Transverse colon (tissue), 4 donors: Measurements from ENCODE around the gene NDUFV1.

Source experiments
- POLR2AphosphoS5 ChIP-seq, 3 donors: sonication (generic); formaldehyde crosslinking; IDR thresholded peaks; one replicate each; pipeline ENCODE4 v1.6.1; 2016; ENCODE audit warnings: antibody characterized with exemption in 3 of 3
- TF ChIP-seq, protein P1 (sequence below), 5 experiments: fragments of 200-600 bp in 3 of 5; fragments of 450-650 bp in 2 of 5; sonication (generic) in 3 of 5; IDR thresholded peaks; 1 replicate in 2 of 5; 2 replicates in 3 of 5; pipeline ENCODE4 v1.5.1; 2016 to 2017; ENCODE audit warnings: antibody characterized with exemption in 5 of 5, inconsistent platforms in 3 of 5, mild to moderate bottlenecking in 2 of 5, moderate library complexity in 1 of 5

DNA sequence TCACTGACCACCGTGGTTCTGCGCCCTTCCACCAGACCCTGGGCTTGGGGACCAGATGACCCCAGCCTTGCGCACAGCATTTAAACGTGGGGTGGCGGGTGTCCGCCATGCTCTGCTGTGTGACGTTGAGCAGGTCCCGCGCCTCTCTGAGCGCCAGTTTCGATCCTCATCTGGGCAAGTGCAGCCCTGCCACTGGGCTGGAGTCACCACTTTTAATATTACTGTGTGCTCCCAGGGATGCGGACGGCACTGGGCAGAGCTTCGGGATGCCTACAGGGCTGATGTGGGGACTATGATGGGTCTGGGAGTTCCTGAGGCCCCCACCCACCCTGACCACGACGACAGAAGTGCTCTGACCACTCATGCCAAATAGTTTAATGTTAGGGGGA is 24.2 kb downstream of the NDUFV1 start:
- TF ChIP-seq, protein P1, sequence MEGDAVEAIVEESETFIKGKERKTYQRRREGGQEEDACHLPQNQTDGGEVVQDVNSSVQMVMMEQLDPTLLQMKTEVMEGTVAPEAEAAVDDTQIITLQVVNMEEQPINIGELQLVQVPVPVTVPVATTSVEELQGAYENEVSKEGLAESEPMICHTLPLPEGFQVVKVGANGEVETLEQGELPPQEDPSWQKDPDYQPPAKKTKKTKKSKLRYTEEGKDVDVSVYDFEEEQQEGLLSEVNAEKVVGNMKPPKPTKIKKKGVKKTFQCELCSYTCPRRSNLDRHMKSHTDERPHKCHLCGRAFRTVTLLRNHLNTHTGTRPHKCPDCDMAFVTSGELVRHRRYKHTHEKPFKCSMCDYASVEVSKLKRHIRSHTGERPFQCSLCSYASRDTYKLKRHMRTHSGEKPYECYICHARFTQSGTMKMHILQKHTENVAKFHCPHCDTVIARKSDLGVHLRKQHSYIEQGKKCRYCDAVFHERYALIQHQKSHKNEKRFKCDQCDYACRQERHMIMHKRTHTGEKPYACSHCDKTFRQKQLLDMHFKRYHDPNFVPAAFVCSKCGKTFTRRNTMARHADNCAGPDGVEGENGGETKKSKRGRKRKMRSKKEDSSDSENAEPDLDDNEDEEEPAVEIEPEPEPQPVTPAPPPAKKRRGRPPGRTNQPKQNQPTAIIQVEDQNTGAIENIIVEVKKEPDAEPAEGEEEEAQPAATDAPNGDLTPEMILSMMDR (IDR thresholded peaks at IDR 0.05): peak in 2 of 5 experiments; percentile 18 to 28
- TF ChIP-seq POLR2AphosphoS5 (IDR thresholded peaks at IDR 0.05): no peak
